Measurements from ENCODE around the gene INSM2. TPM values are rescaled to one million over a fixed set of nuclear protein-coding genes. Genes with fewer than 3 reads are reported as not detected.

The INSM2 gene
- total and polyA plus RNA-seq, 4 donors, result under 0.01 TPM; not detected in 3

GRCh38 chr14:35551081-35551480 is 17.1 kb downstream of the INSM2 start:
- Histone ChIP-seq H3K27ac (ENCODE audit: low read depth in 1 of 2, low read length in 2 of 2) (no peak overlapping the region), H3K4me3 (ENCODE audit: low read depth in 1 of 3, low read length in 3 of 3) (no peak overlapping the region), H3K4me1 (ENCODE audit: control insufficient read depth in 4 of 4, insufficient read depth in 4 of 4, low read length in 3 of 4) (no peaks in the 10 kb centered on the region), H3K27me3 (ENCODE audit: control insufficient read depth in 4 of 4, insufficient read depth in 4 of 4, low read length in 3 of 4) (no peaks in the 10 kb centered on the region), H3K9me3 (ENCODE audit: control insufficient read depth in 4 of 4, low read length in 3 of 4) (no peaks in the 10 kb centered on the region), H3K36me3 (ENCODE audit: control insufficient read depth in 4 of 4, insufficient read depth in 3 of 4, low read depth in 1 of 4, low read length in 3 of 4) (no peaks in the 10 kb centered on the region), H3K9ac (ENCODE audit: low read depth in 1 of 2, low read length in 2 of 2) (no peak overlapping the region)
- 98% methylated on average over 1 of the region's 1 CpG for WGBS
- TF ChIP-seq TAF1 (conservative IDR thresholded peaks at IDR 0.05), result no peak
- TF ChIP-seq RXRA (IDR thresholded peaks at IDR 0.05), result no peak
- no peak for TF ChIP-seq YY1 (IDR thresholded peaks at IDR 0.05)
- no peak for TF ChIP-seq CTCF (IDR thresholded peaks at IDR 0.05; ENCODE audit: low read depth, low read length, missing input control)
- TF ChIP-seq JUND (IDR thresholded peaks at IDR 0.05), result no peak
- no peak for TF ChIP-seq RAD21 (IDR thresholded peaks at IDR 0.05)
- TF ChIP-seq NR2F2 (IDR thresholded peaks at IDR 0.05), result no peak
- no peak for TF ChIP-seq SP1 (IDR thresholded peaks at IDR 0.05)
- TF ChIP-seq HNF4A (conservative IDR thresholded peaks at IDR 0.05), result no peak
- no peak for TF ChIP-seq FOXA2 (IDR thresholded peaks at IDR 0.05)
- no peak for TF ChIP-seq ATF3 (IDR thresholded peaks at IDR 0.05)
- no peak for TF ChIP-seq MAX (IDR thresholded peaks at IDR 0.05)
- no peak for TF ChIP-seq GABPA (IDR thresholded peaks at IDR 0.05 in 1 of 2, conservative IDR thresholded peaks at IDR 0.05 in 1 of 2)
- no peak for TF ChIP-seq ZBTB33 (IDR thresholded peaks at IDR 0.05)
- no peak for TF ChIP-seq HNF4G (IDR thresholded peaks at IDR 0.05)
- TF ChIP-seq EGR1 (IDR thresholded peaks at IDR 0.05; ENCODE audit: low read depth in 2 of 2), result no peak
- TF ChIP-seq REST (IDR thresholded peaks at IDR 0.05), result no peak
- TF ChIP-seq FOXA1 (IDR thresholded peaks at IDR 0.05), result no peak
- DNase-seq (ENCODE audit: low spot score), result no peak
